Activated B cell treated with CpG ODN at 0.5 μM for 24 hours (primary cell): ENCODE data around the gene PCGF3. TPM values are rescaled to one million over a fixed set of nuclear protein-coding genes. Genes with fewer than 3 reads are reported as not detected.

Experiments
- ATAC-seq: fragments of 200-7000 bp; cut with Tn5 transposase; one replicate; pipeline ENCODE4 v1.10.0; 2021; ENCODE audit warnings: low read depth, mild to moderate bottlenecking, moderate library complexity
- CTCF ChIA-PET: fragments of 350-600 bp; sonication (Branson Sonifier 250); formaldehyde crosslinking; loops from one replicate; lab custom pipeline; 2021; ENCODE audit warnings: antibody characterized with exemption; lab: Charles Lee
- POLR2A ChIA-PET: fragments of 350-600 bp; sonication (Branson Sonifier 250); formaldehyde crosslinking; loops from one replicate; lab custom pipeline; 2021; ENCODE audit warnings: antibody characterized with exemption; lab: Charles Lee
- DNase-seq: peaks from one replicate; pipeline ENCODE4 v3.0.0; 2022
- H3K27ac Mint-ChIP-seq: one replicate; pipeline ENCODE4 v1.8.0; 2020; ENCODE audit warnings: mixed read lengths
- H3K27me3 Mint-ChIP-seq: one replicate; pipeline ENCODE4 v1.8.0; 2021; ENCODE audit warnings: mixed read lengths
- H3K36me3 Mint-ChIP-seq: one replicate; pipeline ENCODE4 v1.8.0; 2021; ENCODE audit warnings: low read depth, mixed read lengths
- H3K4me1 Mint-ChIP-seq: one replicate; pipeline ENCODE4 v1.8.0; 2021; ENCODE audit warnings: mixed read lengths
- H3K4me3 Mint-ChIP-seq: one replicate; pipeline ENCODE4 v1.8.0; 2020; ENCODE audit warnings: mild to moderate bottlenecking, mixed read lengths
- H3K9me3 Mint-ChIP-seq: one replicate; pipeline ENCODE4 v1.8.0; 2020; ENCODE audit warnings: mixed read lengths
- CTCF ChIP-seq: fragments of 200-600 bp; IDR thresholded peaks from one replicate; pipeline ENCODE4 v1.8.0; 2022; ENCODE audit warnings: antibody characterized with exemption, mild to moderate bottlenecking
- intact Hi-C: fragments of 100-400 bp; cut with micrococcal nuclease; formaldehyde crosslinking; loops from one replicate; pipeline ENCODE4 v1.15.1; 2024
- total RNA-seq: library from RNA; stranded (reverse); gene quantifications from 2 replicates; pipeline ENCODE4 v1.2.3, GENCODE V29; 2022

Gene PCGF3
- total RNA-seq, 1 donor from 2014 or later, result 59.2 TPM

GRCh38 chr4:792626-793092 is 87.0 kb downstream of the PCGF3 start:
- DNase-seq (no peak), ATAC-seq (peak; percentile 45)
- Mint-ChIP-seq H3K4me3 (peak overlapping the region; percentile 51), H3K9me3 (no peaks in the 10 kb centered on the region), H3K27ac (no peak overlapping the region), H3K4me1 (peaks cover 21% of the 10 kb centered on the region), H3K36me3 (no peaks in the 10 kb centered on the region), H3K27me3 (peaks cover 40% of the 10 kb centered on the region)
- intact Hi-C loops, result no loop called here
- TF ChIP-seq CTCF, result no peak
- ChIA-PET POLR2A (interaction anchor here (0.6 kb wide), 1 partner anchor 22 kb away, joined by 5 read pairs; no protein-coding TSS in a partner anchor), CTCF (no interaction called here)

GRCh38 chr4:793093-793861 is 87.6 kb downstream of the PCGF3 start:
- CTCF ChIA-PET, result interaction anchor here (0.9 kb wide), 1 partner anchor 11 kb away, joined by 3 read pairs; no protein-coding TSS in a partner anchor
- no peak overlapping the region for H3K27ac Mint-ChIP-seq
- peaks cover 21% of the 10 kb centered on the region for H3K4me1 Mint-ChIP-seq
- peaks cover 38% of the 10 kb centered on the region for H3K27me3 Mint-ChIP-seq
- intact Hi-C loops, result no loop called here
- ATAC-seq (no peak), DNase-seq (no peak)
- TF ChIP-seq CTCF, result no peak
- POLR2A ChIA-PET, result interaction anchor here (0.6 to 1.1 kb wide), 2 partner anchors 11 to 23 kb away, joined by 5 read pairs; no protein-coding TSS in a partner anchor
- H3K4me3 Mint-ChIP-seq, result peak overlapping the region; percentile 51
- H3K9me3 Mint-ChIP-seq, result no peaks in the 10 kb centered on the region
- no peaks in the 10 kb centered on the region for H3K36me3 Mint-ChIP-seq

GRCh38 chr4:793941-794621 is 88.4 kb downstream of the PCGF3 start:
- H3K27ac Mint-ChIP-seq, result no peak overlapping the region
- POLR2A ChIA-PET, result interaction anchor here (0.6 to 1.1 kb wide), 2 partner anchors 10 to 12 kb away, joined by 3 to 5 read pairs; no protein-coding TSS in a partner anchor
- ATAC-seq, result no peak

GRCh38 chr4:794900-795725 is 89.5 kb downstream of the PCGF3 start:
- H3K4me1 Mint-ChIP-seq, result peaks cover 25% of the 10 kb centered on the region
- ATAC-seq (no peak), DNase-seq (no peak)
- H3K4me3 Mint-ChIP-seq, result peak overlapping the region; percentile 64
- peaks cover 46% of the 10 kb centered on the region for H3K27me3 Mint-ChIP-seq
- ChIA-PET CTCF (no interaction called here), POLR2A (interaction anchor here (0.6 to 0.7 kb wide), 3 partner anchors 11 to 192 kb away, joined by 3 read pairs; no protein-coding TSS in a partner anchor)
- no peaks in the 10 kb centered on the region for H3K9me3 Mint-ChIP-seq
- intact Hi-C loops, result no loop called here
- H3K27ac Mint-ChIP-seq, result no peak overlapping the region
- H3K36me3 Mint-ChIP-seq, result no peaks in the 10 kb centered on the region
- no peak for TF ChIP-seq CTCF

More at GRCh38 chr4:793941-794621, 88.4 kb downstream of the PCGF3 start:
- H3K36me3 Mint-ChIP-seq, result no peaks in the 10 kb centered on the region
- H3K27me3 Mint-ChIP-seq, result peaks cover 40% of the 10 kb centered on the region
- intact Hi-C loops, result no loop called here
- no peak for TF ChIP-seq CTCF
- no peaks in the 10 kb centered on the region for H3K9me3 Mint-ChIP-seq
- peaks cover 24% of the 10 kb centered on the region for H3K4me1 Mint-ChIP-seq
- DNase-seq, result no peak
- CTCF ChIA-PET, result interaction anchor here (0.9 kb wide), 1 partner anchor 12 kb away, joined by 3 read pairs; no protein-coding TSS in a partner anchor
- H3K4me3 Mint-ChIP-seq, result peak overlapping the region; percentile 46
